MCF 10A (cell line): ENCODE measurements around the gene EXOC2. TPM values are rescaled to one million over a fixed set of nuclear protein-coding genes. Genes with fewer than 3 reads are reported as not detected.

Source experiments
- BruUV-seq: library from RNA; stranded (reverse); fragments of 400-500 nt; replicated peaks from 2 replicates; lab custom pipeline; 2021; lab: Mats Ljungman, UMichigan
- CTCF ChIA-PET: fragments of 300-600 bp; sonication (Branson Sonifier 250); formaldehyde crosslinking; extraction: SDS; loops from one replicate; lab custom pipeline; 2021; ENCODE audit warnings: antibody characterized with exemption, inconsistent platforms; lab: Yijun Ruan, JAX
- POLR2A ChIA-PET: fragments of 300-600, 350-650 bp; sonication (Branson Sonifier 250); formaldehyde crosslinking; extraction: SDS; loops from one replicate; lab custom pipeline; 2020; ENCODE audit warnings: antibody characterized with exemption, inconsistent platforms; lab: Yijun Ruan, JAX
- DNase-seq: peaks from one replicate; pipeline ENCODE4 v3.0.0-alpha.2; 2018; ENCODE audit not compliant: unreplicated experiment
- H3K27ac Mint-ChIP-seq: one replicate; pipeline ENCODE4 v1.8.0; 2022; ENCODE audit warnings: mild to moderate bottlenecking, low read depth, mixed read lengths; ENCODE audit not compliant: unreplicated experiment
- H3K27me3 Mint-ChIP-seq: one replicate; pipeline ENCODE4 v1.8.0; 2022; ENCODE audit warnings: mixed read lengths; ENCODE audit not compliant: insufficient read depth, unreplicated experiment
- H3K36me3 Mint-ChIP-seq: one replicate; pipeline ENCODE4 v1.8.0; 2022; ENCODE audit warnings: mild to moderate bottlenecking, moderate library complexity, mixed read lengths; ENCODE audit not compliant: insufficient read depth, unreplicated experiment
- H3K4me1 Mint-ChIP-seq: one replicate; pipeline ENCODE4 v1.8.0; 2022; ENCODE audit warnings: mixed read lengths; ENCODE audit not compliant: insufficient read depth, unreplicated experiment
- H3K4me3 Mint-ChIP-seq: one replicate; pipeline ENCODE4 v1.8.0; 2022; ENCODE audit warnings: mild to moderate bottlenecking, moderate library complexity, mixed read lengths; ENCODE audit not compliant: unreplicated experiment
- H3K9me3 Mint-ChIP-seq: one replicate; pipeline ENCODE4 v1.8.0; 2022; ENCODE audit warnings: mixed read lengths; ENCODE audit not compliant: unreplicated experiment
- CTCF ChIP-seq: fragments of 200-600 bp; IDR thresholded peaks from one replicate; pipeline ENCODE4 v1.8.0; 2022; ENCODE audit warnings: antibody characterized with exemption, mild to moderate bottlenecking; ENCODE audit not compliant: unreplicated experiment
- intact Hi-C: fragments of 100-400 bp; cut with micrococcal nuclease; formaldehyde crosslinking; loops from 2 replicates; pipeline ENCODE4 v1.14.1; 2022
- total RNA-seq: library from RNA; stranded (reverse); gene quantifications from 2 replicates; pipeline ENCODE4 v1.2.3, GENCODE V29; 2022

EXOC2 gene
- total RNA-seq, 1 experiment from 2014 or later, result 14.6 TPM

GRCh38 chr6:710601-711571, 17.9 kb upstream of the EXOC2 start:
- Mint-ChIP-seq H3K4me3 (peak overlapping the region; percentile 77), H3K27me3 (no peaks in the 10 kb centered on the region), H3K27ac (peak overlapping the region; percentile 31), H3K9me3 (no peaks in the 10 kb centered on the region), H3K36me3 (no peaks in the 10 kb centered on the region), H3K4me1 (peaks cover 15% of the 10 kb centered on the region)
- no TSS peak for BruUV-seq
- ChIA-PET CTCF (interaction anchor here (0.8 to 1.3 kb wide), 2 partner anchors 11 to 12 kb away, joined by 3 to 5 read pairs; no protein-coding TSS in a partner anchor), POLR2A (interaction anchor here (1.2 kb wide), 1 partner anchor 18 kb away, joined by 3 read pairs; the partner anchor contains the start of gene EXOC2)
- TF ChIP-seq CTCF, result no peak
- DNase-seq, result peak; percentile 27
- intact Hi-C loops, result no loop called here

GRCh38 chr6:709471-710056, 16.6 kb upstream of the EXOC2 start:
- Mint-ChIP-seq H3K27ac (no peak overlapping the region), H3K4me1 (peaks cover 15% of the 10 kb centered on the region), H3K36me3 (no peaks in the 10 kb centered on the region), H3K27me3 (no peaks in the 10 kb centered on the region), H3K9me3 (no peaks in the 10 kb centered on the region), H3K4me3 (no peak overlapping the region)
- no peak for TF ChIP-seq CTCF
- POLR2A ChIA-PET, result interaction anchor here (0.6 kb wide), 2 partner anchors 12 to 31 kb away, joined by 3 read pairs; no protein-coding TSS in a partner anchor
- CTCF ChIA-PET, result interaction anchor here (0.8 to 1.3 kb wide), 2 partner anchors 13 kb away, joined by 3 to 6 read pairs; no protein-coding TSS in a partner anchor
- intact Hi-C loops, result no loop called here
- DNase-seq, result no peak
- no TSS peak for BruUV-seq

GRCh38 chr6:708237-708598, 15.3 kb upstream of the EXOC2 start:
- no peaks in the 10 kb centered on the region for H3K27me3 Mint-ChIP-seq
- intact Hi-C loops, result no loop called here
- H3K4me3 Mint-ChIP-seq, result no peak overlapping the region
- no peaks in the 10 kb centered on the region for H3K36me3 Mint-ChIP-seq
- H3K9me3 Mint-ChIP-seq, result no peaks in the 10 kb centered on the region
- no TSS peak for BruUV-seq
- POLR2A ChIA-PET, result no interaction called here
- H3K27ac Mint-ChIP-seq, result no peak overlapping the region
- CTCF ChIA-PET, result interaction anchor here (1.3 kb wide), 1 partner anchor 14 kb away, joined by 6 read pairs; no protein-coding TSS in a partner anchor
- TF ChIP-seq CTCF, result no peak
- no peak for DNase-seq
- H3K4me1 Mint-ChIP-seq, result peaks cover 15% of the 10 kb centered on the region
